Cerebellar nuclear complex (tissue), 1 donor: ENCODE data around the gene MN1.

Experiments used
- DNase-seq, 2 experiments: peaks; one replicate each; lab custom pipeline; 2025; lab: John Stamatoyannopoulos, UW

The MN1 gene

GRCh38 chr22:27740202-27740748 lies 61.3 kb downstream of the MN1 start:
- DNase-seq: no peak

GRCh38 chr22:27737521-27737920 lies 64.0 kb downstream of the MN1 start:
- no peak for DNase-seq

GRCh38 chr22:27734066-27734465 lies 67.5 kb downstream of the MN1 start:
- no peak for DNase-seq

GRCh38 chr22:27732841-27733240 lies 68.7 kb downstream of the MN1 start:
- DNase-seq: no peak

GRCh38 chr22:27732391-27732790 lies 69.2 kb downstream of the MN1 start:
- no peak for DNase-seq

GRCh38 chr22:27731621-27732020 lies 69.9 kb downstream of the MN1 start:
- no peak for DNase-seq

GRCh38 chr22:27730641-27731433 lies 70.7 kb downstream of the MN1 start:
- DNase-seq: no peak

GRCh38 chr22:27729246-27729645 lies 72.3 kb downstream of the MN1 start:
- no peak for DNase-seq

GRCh38 chr22:27727673-27728451 lies 73.7 kb downstream of the MN1 start:
- no peak for DNase-seq

- DNase-seq: no peak
Observed at GRCh38 chr22:27726686-27727449, 74.7 kb downstream of the MN1 start.

- no peak for DNase-seq
Observed at GRCh38 chr22:27726331-27726685, 75.2 kb downstream of the MN1 start.

- DNase-seq: no peak
Observed at GRCh38 chr22:27725661-27726060, 75.9 kb downstream of the MN1 start.

GRCh38 chr22:27724709-27725108 lies 76.8 kb downstream of the MN1 start:
- no peak for DNase-seq

GRCh38 chr22:27724157-27724556 lies 77.4 kb downstream of the MN1 start:
- DNase-seq: no peak

GRCh38 chr22:27723708-27724107 lies 77.8 kb downstream of the MN1 start:
- DNase-seq: no peak

- no peak for DNase-seq
Observed at GRCh38 chr22:27723158-27723557, 78.4 kb downstream of the MN1 start.

GRCh38 chr22:27720860-27721259 lies 80.7 kb downstream of the MN1 start:
- DNase-seq: no peak

GRCh38 chr22:27719535-27720227 lies 81.9 kb downstream of the MN1 start:
- DNase-seq: no peak

- no peak for DNase-seq
Observed at GRCh38 chr22:27719036-27719347, 82.6 kb downstream of the MN1 start.

GRCh38 chr22:27718186-27719035 lies 83.1 kb downstream of the MN1 start:
- no peak for DNase-seq

GRCh38 chr22:27717094-27717493 lies 84.5 kb downstream of the MN1 start:
- no peak for DNase-seq
